Left colon (tissue), 2 donors: Measurements from ENCODE around the gene ECEL1. TPM values are rescaled to one million over a fixed set of nuclear protein-coding genes. Genes with fewer than 3 reads are reported as not detected.
"Not testable (repeated sequence)": the region's sequence is repeated elsewhere in the genome, so short reads cannot be mapped to it uniquely, and the experiment has no call there.

Source experiments
- ATAC-seq: fragments of 200-7000 bp; cut with Tn5 transposase; one replicate; pipeline ENCODE4 v1.9.1; 2020; ENCODE audit warnings: mild to moderate bottlenecking, moderate library complexity
- DNase-seq, 2 donors: peaks; one replicate each; pipeline ENCODE4 v3.0.0-alpha.2; 2020
- intact Hi-C, 2 donors: fragments of 100-400 bp; cut with DNase I in 1 of 2; cut with micrococcal nuclease in 1 of 2; formaldehyde crosslinking; loops; one replicate each; pipeline versions ENCODE4 v1.11.2 to v1.14.0; 2022; cut with DNase I, micrococcal nuclease
- total RNA-seq, 2 donors: library from RNA; stranded (reverse); fragmentation: NEBNext Ultra II Directional; extraction: Animal tissue kit (Norgen Biotek cat#: 25700); gene quantifications; one replicate each; pipeline ENCODE4 v1.2.1, GENCODE V29; 2021
- donor health status: DM: no; HTN: no; CAD: no.
- donor health status: DM: yes; HTN: yes; CAD: no.

ECEL1 gene
- total RNA-seq, 2 donors from 2014 or later, result not detected

GRCh38 chr2:232451645-232452044 is 36.0 kb downstream of the ECEL1 start:
- intact Hi-C loops, DNase-seq, ATAC-seq: not testable (repeated sequence)

- DNase-seq (no peak), ATAC-seq (no peak)
- intact Hi-C loops, result loop anchor here in 1 of 2 donors (5.0 kb wide), 1 partner anchor 67 kb away; no protein-coding TSS in a partner anchor
Observed at GRCh38 chr2:232449964-232450363, 37.7 kb downstream of the ECEL1 start.

GRCh38 chr2:232448304-232448690 is 39.3 kb downstream of the ECEL1 start:
- ATAC-seq (no peak), DNase-seq (no peak)
- intact Hi-C loops, result loop anchor here in 1 of 2 donors (5.0 kb wide), 1 partner anchor 69 kb away; no protein-coding TSS in a partner anchor

GRCh38 chr2:232447638-232448303 is 39.9 kb downstream of the ECEL1 start:
- intact Hi-C loops, result loop anchor here in 1 of 2 donors (5.0 kb wide), 1 partner anchor 70 kb away; no protein-coding TSS in a partner anchor
- peak; percentile 86 for ATAC-seq
- DNase-seq, result peak; percentile 48 to 53

- DNase-seq (no peak), ATAC-seq (no peak)
- intact Hi-C loops, result loop anchor here in 1 of 2 donors (5.0 kb wide), 1 partner anchor 70 kb away; no protein-coding TSS in a partner anchor
Observed at GRCh38 chr2:232447091-232447620, 40.5 kb downstream of the ECEL1 start.

- intact Hi-C loops, result loop anchor here in 1 of 2 donors (5.0 kb wide), 1 partner anchor 71 kb away; no protein-coding TSS in a partner anchor
- DNase-seq, result not testable (repeated sequence)
- ATAC-seq, result peak; percentile 33
Observed at GRCh38 chr2:232446266-232446777, 41.3 kb downstream of the ECEL1 start.

- DNase-seq, ATAC-seq: not testable (repeated sequence)
- intact Hi-C loops, result loop anchor here in 1 of 2 donors (5.0 kb wide), 1 partner anchor 72 kb away; no protein-coding TSS in a partner anchor
Observed at GRCh38 chr2:232445149-232445885, 42.3 kb downstream of the ECEL1 start.

GRCh38 chr2:232444409-232445148 is 43.1 kb downstream of the ECEL1 start:
- DNase-seq, result peak in 1 of 2 donors; percentile 57
- intact Hi-C loops, result loop anchor here in 1 of 2 donors (5.0 kb wide), 1 partner anchor 73 kb away; no protein-coding TSS in a partner anchor

GRCh38 chr2:232443669-232444408 is 43.8 kb downstream of the ECEL1 start:
- ATAC-seq, DNase-seq, intact Hi-C loops: not testable (repeated sequence)

More at GRCh38 chr2:232444409-232445148, 43.1 kb downstream of the ECEL1 start:
- ATAC-seq, result peak; percentile 45

GRCh38 chr2:232443047-232443446 is 44.6 kb downstream of the ECEL1 start:
- DNase-seq, intact Hi-C loops, ATAC-seq: not testable (repeated sequence)

GRCh38 chr2:232442431-232442830 is 45.2 kb downstream of the ECEL1 start:
- DNase-seq, intact Hi-C loops, ATAC-seq: not testable (repeated sequence)

- intact Hi-C loops, ATAC-seq, DNase-seq: not testable (repeated sequence)
Observed at GRCh38 chr2:232441922-232442321, 45.7 kb downstream of the ECEL1 start.

GRCh38 chr2:232441147-232441651 is 46.4 kb downstream of the ECEL1 start:
- DNase-seq (no peak), ATAC-seq (no peak)
- intact Hi-C loops, result no loop called here

- intact Hi-C loops, result not testable (repeated sequence)
- DNase-seq (peak; percentile 66 to 88), ATAC-seq (peak; percentile 82)
Observed at GRCh38 chr2:232440220-232441018, 47.2 kb downstream of the ECEL1 start.

- DNase-seq (no peak), ATAC-seq (peak; percentile 14)
- intact Hi-C loops, result loop anchor here (10.0 kb wide), 1 partner anchor 515 kb away; the partner anchor contains the start of gene NPPC (in 2 of the 2)
Observed at GRCh38 chr2:232439758-232440135, 47.9 kb downstream of the ECEL1 start.

GRCh38 chr2:232438951-232439757 is 48.5 kb downstream of the ECEL1 start:
- ATAC-seq (peak; percentile 75), DNase-seq (no peak)
- intact Hi-C loops, result loop anchor here (10.0 kb wide), 1 partner anchor 514 kb away; the partner anchor contains the start of gene NPPC (in 2 of the 2)
